ENCODE data around the gene IFNK.
"Not testable (repeated sequence)": the region's sequence is repeated elsewhere in the genome, so short reads cannot be mapped to it uniquely, and the experiment has no call there.

IFNK gene

GRCh38 chr9:27495480-27496134 is 28.5 kb upstream of the IFNK start:
- H3K4me1 Mint-ChIP-seq, result peaks cover 43% of the 10 kb centered on the region
- peaks cover 21% of the 10 kb centered on the region for H3K9me3 Mint-ChIP-seq
- H3K27ac Mint-ChIP-seq, result no peak overlapping the region
- no peak overlapping the region for H3K4me3 Mint-ChIP-seq
- no peak for DNase-seq
- peaks cover 22% of the 10 kb centered on the region for H3K36me3 Mint-ChIP-seq (ENCODE audit: low read depth)
- no peak for TF ChIP-seq CTCF (IDR thresholded peaks at IDR 0.05)
- no peaks in the 10 kb centered on the region for H3K27me3 Mint-ChIP-seq (ENCODE audit: low read depth, poor library complexity)

- peaks cover 25% of the 10 kb centered on the region for H3K9me3 Mint-ChIP-seq
- no peak overlapping the region for H3K4me3 Mint-ChIP-seq
- no peak for DNase-seq
- H3K27me3 Mint-ChIP-seq (ENCODE audit: low read depth, poor library complexity), result no peaks in the 10 kb centered on the region
- H3K4me1 Mint-ChIP-seq, result peaks cover 39% of the 10 kb centered on the region
- no peak for TF ChIP-seq CTCF (IDR thresholded peaks at IDR 0.05)
- H3K27ac Mint-ChIP-seq, result no peak overlapping the region
- H3K36me3 Mint-ChIP-seq (ENCODE audit: low read depth), result peaks cover 27% of the 10 kb centered on the region
Observed at GRCh38 chr9:27496135-27496504, 28.0 kb upstream of the IFNK start.

GRCh38 chr9:27497883-27498417 is 26.1 kb upstream of the IFNK start:
- peak overlapping the region; percentile 28 for H3K4me3 Mint-ChIP-seq
- peaks cover 27% of the 10 kb centered on the region for H3K36me3 Mint-ChIP-seq (ENCODE audit: low read depth)
- peak; percentile 28 for DNase-seq
- peaks cover 27% of the 10 kb centered on the region for H3K9me3 Mint-ChIP-seq
- peaks cover 37% of the 10 kb centered on the region for H3K4me1 Mint-ChIP-seq
- H3K27me3 Mint-ChIP-seq (ENCODE audit: low read depth, poor library complexity), result no peaks in the 10 kb centered on the region
- TF ChIP-seq CTCF (IDR thresholded peaks at IDR 0.05), result no peak
- H3K27ac Mint-ChIP-seq, result peak overlapping the region; percentile 16

GRCh38 chr9:27499451-27499850 is 24.6 kb upstream of the IFNK start:
- no peak overlapping the region for H3K27ac Mint-ChIP-seq
- H3K9me3 Mint-ChIP-seq, result peaks cover 20% of the 10 kb centered on the region
- no peak overlapping the region for H3K4me3 Mint-ChIP-seq
- H3K27me3 Mint-ChIP-seq (ENCODE audit: low read depth, poor library complexity), result no peaks in the 10 kb centered on the region
- H3K36me3 Mint-ChIP-seq (ENCODE audit: low read depth), result peaks cover 22% of the 10 kb centered on the region
- no peak for TF ChIP-seq CTCF (IDR thresholded peaks at IDR 0.05)
- DNase-seq, result no peak
- H3K4me1 Mint-ChIP-seq, result peaks cover 50% of the 10 kb centered on the region

- peaks cover 49% of the 10 kb centered on the region for H3K4me1 Mint-ChIP-seq
- not testable (repeated sequence) for H3K27me3 Mint-ChIP-seq (ENCODE audit: low read depth, poor library complexity); DNase-seq; H3K27ac Mint-ChIP-seq; H3K4me3 Mint-ChIP-seq
- H3K9me3 Mint-ChIP-seq, result peaks cover 32% of the 10 kb centered on the region
- peaks cover 33% of the 10 kb centered on the region for H3K36me3 Mint-ChIP-seq (ENCODE audit: low read depth)
Observed at GRCh38 chr9:27500902-27501301, 23.2 kb upstream of the IFNK start.

GRCh38 chr9:27503623-27504022 is 20.5 kb upstream of the IFNK start:
- Mint-ChIP-seq H3K4me3 (no peak overlapping the region), H3K36me3 (ENCODE audit: low read depth) (peaks cover 58% of the 10 kb centered on the region), H3K4me1 (peaks cover 25% of the 10 kb centered on the region), H3K27ac (peak overlapping the region; percentile 30), H3K9me3 (peaks cover 43% of the 10 kb centered on the region), H3K27me3 (ENCODE audit: low read depth, poor library complexity) (no peaks in the 10 kb centered on the region)
- TF ChIP-seq CTCF (IDR thresholded peaks at IDR 0.05), result no peak
- no peak for DNase-seq
